GM21723 (cell line): ENCODE data around the gene CDH12.
"Not testable (repeated sequence)": the region's sequence is repeated elsewhere in the genome, so short reads cannot be mapped to it uniquely, and the experiment has no call there.

ENCODE experiments used
- ATAC-seq: cut with Tn5 transposase; IDR thresholded peaks from one replicate; pipeline ENCODE4 v1.9.1; 2021; ENCODE audit warnings: mild to moderate bottlenecking, moderate library complexity; ENCODE audit not compliant: unreplicated experiment

CDH12 gene

DNA sequence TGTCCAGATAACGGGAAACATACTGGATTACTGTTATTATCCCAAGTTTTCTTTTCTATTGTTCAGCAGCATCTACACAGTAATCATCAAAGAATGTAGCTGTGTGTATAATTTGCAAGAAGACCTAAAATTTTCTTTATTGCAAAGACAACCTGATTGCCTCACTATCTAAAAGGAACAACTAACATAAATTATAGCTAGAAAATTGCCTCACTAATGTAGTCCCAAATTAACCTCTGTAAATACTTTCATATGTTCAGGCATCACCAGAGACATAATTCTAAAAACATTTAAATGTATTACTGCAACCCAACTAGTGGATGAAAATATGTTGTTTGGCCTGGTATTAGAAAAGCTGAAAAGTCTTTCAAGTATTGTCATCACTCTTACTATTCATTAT, 275.4 kb downstream of the CDH12 start:
- ATAC-seq, result no peak

DNA sequence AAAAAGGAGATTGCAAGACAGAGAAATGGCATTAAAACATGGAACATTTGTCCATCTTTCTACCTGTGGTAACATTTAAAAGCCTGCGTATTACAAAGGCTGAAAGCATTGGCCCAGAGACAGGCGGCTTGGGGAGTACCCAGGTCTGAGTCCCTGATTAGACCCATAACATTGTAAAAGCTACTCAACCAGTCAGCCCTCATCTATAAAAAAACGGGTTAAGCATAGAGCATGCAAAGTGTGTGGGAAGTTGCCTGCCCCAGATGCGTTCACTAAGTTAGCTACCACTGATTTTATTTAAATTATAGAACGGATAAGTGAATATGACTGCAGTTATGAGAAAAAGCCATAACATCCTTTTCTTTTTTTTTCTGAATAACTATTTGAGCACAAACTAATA, 276.1 kb downstream of the CDH12 start:
- no peak for ATAC-seq

DNA sequence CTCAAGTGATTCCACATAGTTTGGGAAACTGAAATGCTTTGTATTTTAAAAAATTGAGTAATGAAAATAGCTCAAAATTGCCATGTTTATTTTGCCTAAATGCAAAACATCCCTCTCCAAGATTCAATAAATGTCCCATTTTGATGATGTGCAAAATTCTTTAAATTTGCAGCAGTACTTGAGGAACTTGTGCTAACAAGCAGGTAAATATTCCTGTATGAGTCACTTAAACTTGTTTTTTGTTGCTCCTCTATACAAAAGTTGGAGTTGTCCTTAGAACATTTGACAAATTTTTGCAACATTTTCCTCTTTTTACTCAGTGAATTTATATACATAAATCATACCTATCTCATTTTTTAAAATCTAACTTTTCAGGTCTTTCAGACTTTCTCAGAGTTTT, 280.2 kb downstream of the CDH12 start:
- no peak for ATAC-seq

DNA sequence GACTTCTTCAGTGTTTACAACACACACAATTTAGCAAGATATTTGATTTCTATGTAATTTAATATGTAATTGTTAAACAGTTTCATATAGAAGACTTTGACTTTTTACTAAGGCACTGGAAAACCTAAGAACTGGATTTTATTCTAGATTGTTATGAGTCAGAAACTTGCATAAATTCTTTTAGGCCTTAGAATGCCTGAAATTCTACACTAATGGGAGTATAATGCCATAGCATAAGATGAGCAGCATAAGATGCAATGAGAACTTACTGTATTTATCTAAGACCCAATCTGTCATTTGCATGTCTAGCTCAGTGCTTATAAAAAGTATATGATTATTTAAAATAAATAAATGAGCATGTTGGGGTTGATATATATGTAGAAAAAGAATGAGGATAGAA, 285.2 kb downstream of the CDH12 start:
- no peak for ATAC-seq

DNA sequence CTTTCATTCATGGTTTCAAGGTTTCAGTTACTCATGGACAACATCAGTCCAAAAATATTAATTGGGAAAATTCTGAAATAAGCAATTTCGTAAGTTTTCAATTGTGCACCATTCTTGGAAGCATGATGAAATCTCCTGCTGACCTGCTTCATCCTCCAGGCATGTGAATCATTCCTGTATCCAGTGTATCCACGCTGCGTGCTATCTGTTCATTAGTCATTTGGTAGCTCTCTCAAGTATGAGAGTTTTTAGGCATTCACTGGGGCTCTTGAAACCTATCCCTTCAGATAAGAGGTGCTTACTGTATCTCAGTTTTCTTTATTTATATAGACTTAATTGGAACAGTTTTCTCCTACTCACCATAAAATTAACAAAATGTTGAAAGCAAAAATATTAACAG, 293.0 kb downstream of the CDH12 start:
- ATAC-seq, result no peak

DNA sequence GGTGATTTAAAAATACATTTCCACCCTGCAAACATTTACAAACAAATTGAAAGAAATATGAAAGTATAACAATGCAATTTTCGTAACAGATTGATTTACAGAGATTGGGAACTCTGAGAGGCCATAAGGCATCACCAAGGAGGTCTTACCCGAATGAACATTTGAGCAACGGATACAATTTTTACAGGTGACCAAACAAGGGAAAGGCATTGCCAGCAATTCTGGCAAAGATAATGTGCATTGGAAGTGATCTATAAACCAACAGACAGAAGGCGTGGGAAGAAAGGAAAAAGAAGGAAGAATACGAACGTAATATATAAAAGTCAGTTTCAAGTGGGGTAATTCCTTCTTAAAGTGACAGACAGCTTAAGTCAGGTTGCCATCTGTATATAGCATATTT, 295.9 kb downstream of the CDH12 start:
- ATAC-seq, result no peak

DNA sequence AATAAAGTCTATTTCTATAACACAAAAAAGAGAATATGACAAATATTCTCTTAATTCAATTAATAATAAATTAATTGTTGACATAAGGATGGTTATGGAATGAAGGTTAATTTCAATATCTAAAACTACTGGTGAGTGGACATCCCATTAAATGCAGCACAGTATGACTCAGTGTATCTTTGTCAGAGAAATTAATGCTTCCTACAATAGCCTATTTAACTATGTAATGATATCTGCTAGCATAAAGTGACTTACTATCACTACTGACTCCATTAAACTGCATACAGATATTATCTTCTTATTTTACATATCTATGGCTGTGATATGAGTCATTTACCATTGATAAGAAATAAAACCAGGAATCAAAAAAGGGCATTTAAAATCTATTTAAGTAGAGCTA, 298.7 kb downstream of the CDH12 start:
- ATAC-seq, result no peak

DNA sequence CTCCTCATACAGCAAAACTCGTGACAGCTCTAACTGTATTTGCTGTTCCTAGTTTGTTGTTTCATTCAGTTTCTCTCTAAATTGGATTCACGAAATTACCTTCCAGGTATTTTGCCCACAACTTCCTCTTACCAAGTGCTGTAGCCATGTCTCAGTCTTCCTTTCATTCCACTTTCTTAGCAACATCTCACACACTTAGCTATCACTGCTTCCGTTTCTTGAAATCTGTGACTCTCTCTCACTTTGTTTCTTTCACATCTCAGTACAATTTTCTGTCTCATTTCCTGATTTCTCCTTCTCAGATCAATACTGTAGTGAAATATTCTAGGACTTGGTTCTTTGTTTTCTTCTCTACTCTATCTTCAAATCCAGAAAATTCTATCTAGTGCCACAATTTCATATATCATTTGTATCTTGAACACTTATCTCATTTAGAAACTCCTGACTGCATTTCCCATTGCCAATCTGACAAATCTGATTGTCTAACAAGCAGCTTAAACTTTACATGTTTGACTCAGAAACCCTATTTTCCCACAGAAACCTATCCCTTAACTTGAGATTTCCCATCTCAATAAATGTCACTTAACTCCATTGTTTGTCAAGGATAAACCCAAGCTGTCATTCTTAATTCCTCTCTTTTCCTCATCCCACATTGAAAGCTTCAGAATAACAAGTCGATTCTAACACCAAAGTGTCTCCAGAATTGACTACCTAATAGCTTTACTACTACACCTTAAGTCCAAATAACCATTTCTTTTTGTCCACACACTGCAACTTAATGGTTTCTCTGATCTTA, 303.1 kb downstream of the CDH12 start:
- no peak for ATAC-seq

DNA sequence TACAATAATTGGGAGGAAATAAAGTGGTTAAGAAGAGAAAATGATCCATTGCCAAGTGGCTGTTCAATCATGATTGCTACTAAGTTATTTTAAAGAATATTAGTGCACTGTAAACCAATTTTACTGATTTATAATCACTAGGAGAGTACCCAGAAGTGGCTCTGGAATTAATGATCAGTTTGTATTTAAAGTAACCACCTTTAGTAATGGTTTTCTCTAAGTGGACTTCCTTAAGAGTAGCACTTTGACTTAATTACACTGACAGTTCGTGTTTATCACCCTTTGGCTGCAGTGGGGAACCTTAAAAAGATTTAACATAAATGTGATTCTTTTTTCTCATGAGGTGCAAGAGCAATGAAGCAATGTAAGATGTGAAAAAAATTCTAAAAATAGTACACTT, 310.8 kb downstream of the CDH12 start:
- no peak for ATAC-seq

DNA sequence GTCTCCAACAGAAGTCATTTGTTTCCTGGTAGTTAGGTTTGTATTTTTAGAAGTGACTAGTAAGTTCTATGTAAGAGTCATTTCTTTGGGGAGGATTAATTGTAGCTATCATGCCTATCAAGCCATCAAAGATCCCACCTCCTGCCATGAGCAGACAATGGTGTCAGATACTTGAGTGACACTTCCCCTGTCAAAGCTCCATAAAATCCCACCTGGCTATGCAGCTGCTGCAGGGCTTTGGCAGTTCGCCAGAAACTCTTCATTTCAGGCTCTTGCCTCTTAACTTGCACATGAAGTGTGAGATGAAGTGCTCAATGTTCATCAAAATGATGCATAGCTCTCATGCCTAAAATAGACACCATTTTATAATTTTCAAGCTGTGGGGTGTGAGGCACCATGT, 312.1 kb downstream of the CDH12 start:
- no peak for ATAC-seq

DNA sequence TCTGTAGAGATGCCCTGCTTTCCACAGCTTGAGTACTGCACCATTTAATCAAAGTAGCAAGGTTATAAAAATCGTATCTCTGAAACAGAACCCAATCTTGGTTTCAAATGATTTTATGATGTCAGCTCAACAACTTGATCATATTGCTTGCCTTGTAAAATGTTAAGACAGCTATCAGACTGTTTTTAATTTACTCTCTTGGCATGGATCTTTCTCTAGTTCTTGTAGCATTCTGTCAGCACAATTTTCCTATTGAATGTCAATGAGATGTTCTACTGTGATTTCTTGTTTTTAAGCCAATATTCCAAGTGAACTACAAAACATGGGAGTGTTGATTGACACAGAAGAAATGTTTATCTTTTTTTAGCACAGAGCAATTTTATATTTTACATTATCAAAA, 313.4 kb downstream of the CDH12 start:
- no peak for ATAC-seq

DNA sequence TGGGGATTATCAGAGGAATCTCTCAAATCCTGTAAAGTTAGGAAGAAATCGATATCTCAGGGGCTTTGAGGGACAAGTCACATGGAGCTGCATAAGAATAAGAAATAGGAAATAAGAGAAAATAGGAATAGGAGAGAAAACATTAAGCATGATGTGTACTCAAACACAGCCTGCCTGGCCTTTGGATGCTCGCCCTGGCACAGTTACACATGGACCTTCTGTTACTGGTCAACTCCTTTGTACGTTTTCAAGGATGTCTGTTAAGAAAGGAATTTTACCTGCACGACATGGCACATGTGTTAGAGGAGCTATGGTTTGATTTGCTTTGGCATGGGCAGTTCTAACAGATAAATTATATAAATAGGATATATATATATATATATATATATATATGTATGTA, 321.2 kb downstream of the CDH12 start:
- no peak for ATAC-seq

DNA sequence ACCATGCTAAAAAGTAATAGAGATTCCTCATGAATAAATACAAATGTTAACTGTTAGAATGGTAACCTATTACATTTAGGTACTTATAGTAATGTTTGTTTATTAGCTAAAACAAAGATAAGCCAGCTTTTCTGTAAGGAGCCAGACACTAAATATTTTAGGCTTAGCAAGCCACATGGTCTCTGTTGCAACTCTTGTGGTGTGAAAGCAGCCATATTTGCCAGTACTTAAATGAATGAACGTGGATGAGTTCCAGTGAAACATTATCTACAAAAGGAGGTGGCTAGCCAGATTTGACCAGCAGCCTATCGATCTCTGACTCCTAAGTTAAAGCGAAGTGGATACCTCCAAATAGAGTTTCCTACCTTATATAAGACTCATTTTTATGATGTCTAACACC, 331.6 kb downstream of the CDH12 start:
- ATAC-seq, result no peak

DNA sequence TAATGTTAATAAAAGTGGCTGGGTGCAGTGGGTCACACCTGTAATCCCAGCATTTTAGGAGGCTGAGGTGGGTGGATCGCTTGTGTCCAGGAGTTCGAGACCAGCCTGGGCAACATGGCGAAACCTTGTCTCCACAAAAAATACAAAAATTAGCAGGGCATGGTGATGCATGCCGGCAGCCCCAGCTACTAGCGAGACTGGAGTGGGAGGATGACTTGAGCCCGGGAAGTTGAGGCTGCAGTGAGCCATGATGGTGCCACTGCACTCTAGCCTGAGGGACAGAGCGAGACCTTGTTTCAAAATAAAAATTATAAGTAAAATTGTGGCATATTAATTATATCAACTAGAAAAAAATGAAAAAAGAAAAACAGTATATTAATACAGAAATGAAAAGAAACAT, 336.6 kb downstream of the CDH12 start:
- not testable (repeated sequence) for ATAC-seq

DNA sequence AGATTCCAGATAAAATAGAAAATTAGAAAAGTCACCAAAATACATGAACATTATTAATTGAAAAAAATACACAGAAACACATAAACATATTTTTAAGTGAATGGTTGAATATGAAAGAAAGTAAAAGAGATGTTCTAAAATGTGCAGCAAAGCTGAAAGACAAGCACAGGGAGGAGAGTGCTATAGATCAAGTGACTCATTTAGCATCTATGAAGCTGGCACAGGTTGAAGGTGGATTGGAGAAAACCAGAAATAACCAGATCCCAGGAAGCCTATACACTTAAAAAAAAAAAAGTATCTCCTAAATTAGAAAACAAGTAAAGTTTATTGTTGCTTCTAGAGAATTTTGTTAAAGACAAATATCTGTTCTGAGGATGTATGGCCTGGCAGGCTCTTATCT, 338.9 kb downstream of the CDH12 start:
- no peak for ATAC-seq

DNA sequence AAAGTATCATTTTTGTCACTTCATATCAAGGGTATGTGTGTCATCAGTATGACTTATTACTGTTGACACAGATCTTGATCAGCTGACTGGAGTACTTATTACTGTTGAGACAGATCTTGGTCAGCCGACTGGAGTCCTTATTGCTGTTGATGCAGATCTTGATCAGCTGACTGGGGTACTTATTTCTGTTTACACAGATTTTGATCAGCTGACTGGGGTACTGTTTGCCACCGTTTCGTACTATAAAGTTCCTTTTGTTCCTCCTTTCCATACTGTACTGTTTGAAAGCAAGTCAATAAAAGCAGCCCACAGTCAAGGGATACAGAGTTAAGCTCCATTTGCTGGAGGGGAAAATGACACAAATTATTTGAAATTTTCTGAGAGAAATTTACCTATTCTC, 347.3 kb downstream of the CDH12 start:
- ATAC-seq, result no peak

DNA sequence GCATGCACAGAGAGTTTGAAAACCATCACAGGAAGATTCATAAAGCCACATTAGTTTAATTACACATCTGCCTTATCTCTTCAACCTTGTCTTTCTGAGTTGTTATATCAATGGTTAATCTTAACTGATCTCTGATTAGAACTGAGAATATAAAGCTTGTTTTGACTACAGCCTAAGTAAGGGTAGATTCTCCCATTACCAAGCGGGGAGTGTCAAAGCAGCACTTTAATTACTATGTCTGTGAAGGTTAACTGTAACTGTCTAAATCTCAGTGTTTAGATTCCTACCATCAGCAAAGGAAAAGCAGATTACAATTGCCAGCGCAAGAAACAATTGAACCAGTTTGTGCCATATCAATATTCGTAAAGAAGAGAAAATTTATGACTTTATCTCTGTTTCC, 348.7 kb downstream of the CDH12 start:
- ATAC-seq, result no peak

DNA sequence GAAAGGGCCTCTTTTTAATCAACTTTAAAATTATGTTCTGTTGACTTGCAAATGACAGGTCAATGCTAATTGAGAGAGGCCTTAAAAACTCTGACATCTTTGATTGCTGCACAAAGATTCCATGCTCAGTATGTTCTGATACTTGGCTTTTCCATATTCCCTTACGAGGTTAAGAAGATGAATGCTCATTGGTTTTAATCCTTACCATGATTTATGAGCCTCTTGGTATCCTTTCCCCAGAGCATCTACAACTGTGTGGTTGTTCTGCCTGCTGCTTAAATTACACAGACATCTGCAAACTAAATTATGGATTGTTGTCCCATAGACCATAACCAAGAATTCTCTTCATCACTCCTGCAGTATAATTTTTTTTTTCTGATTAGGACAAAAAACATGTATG, 352.6 kb downstream of the CDH12 start:
- ATAC-seq, result no peak

DNA sequence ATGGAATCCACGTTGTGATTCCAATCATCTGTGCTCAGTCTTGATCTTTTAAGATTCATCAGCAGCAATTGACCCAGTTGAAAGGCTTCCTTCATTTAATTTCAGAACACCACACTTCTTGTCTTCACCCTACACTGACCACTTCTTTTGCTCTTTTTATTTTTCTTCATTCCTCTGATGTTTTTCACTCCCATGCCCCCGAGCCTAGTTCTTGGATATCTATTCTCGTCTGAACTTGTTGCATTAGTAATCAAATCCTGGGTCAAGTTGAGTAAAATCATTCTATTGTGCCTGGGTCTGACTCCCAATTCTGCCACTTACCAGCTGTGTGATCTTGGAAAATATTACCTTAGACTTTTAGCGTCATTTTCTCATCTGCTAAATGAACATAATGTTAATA, 356.5 kb downstream of the CDH12 start:
- no peak for ATAC-seq

DNA sequence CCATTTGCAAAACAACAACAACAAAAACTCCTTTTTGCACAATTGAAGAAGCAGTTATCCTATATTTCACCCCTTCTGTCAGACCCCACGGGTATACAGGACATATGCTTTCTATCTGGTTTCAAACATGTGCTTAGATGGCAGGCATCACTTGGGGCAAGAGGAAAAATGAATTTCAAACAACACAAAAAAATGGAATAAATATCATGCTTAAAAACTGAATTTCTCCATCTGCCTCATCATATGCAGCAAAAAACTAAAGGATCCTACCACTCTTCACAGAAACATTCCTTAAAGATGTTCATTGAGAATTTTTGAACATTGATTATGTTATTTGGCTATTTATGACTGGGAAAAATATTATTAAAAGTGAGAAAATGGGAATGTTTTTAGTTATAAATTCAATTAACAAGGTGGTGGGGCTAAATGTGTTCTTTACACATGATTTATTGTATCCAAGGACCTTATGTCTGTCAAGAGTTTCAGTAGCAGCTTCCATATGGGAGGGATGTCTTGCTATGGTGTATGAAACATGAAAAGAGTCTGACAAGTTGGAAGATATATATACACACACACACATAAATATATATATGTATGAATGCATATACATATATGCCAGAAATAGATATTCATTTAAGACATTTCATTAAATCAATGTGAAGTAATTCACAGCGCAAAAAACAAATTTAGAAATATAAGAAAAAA, 358.0 kb downstream of the CDH12 start:
- ATAC-seq, result no peak

DNA sequence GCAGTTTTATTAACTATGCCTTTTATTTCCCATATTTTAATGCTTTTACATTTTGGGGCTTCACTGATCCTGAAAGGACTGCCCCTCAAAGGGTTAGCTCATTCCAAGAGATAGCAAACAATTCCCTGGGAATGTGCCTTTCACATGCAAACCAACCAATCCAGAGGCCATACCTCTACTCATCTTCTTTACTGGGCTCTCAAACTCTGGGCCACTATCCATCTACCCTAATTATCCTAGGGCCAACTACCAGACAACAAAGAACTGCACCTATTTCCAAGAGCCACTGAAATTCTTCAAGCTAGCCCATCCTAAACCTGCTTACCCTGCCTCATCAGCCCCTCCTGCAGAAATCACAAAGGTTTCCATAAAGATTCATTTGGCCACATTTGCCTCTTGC, 364.7 kb downstream of the CDH12 start:
- no peak for ATAC-seq

DNA sequence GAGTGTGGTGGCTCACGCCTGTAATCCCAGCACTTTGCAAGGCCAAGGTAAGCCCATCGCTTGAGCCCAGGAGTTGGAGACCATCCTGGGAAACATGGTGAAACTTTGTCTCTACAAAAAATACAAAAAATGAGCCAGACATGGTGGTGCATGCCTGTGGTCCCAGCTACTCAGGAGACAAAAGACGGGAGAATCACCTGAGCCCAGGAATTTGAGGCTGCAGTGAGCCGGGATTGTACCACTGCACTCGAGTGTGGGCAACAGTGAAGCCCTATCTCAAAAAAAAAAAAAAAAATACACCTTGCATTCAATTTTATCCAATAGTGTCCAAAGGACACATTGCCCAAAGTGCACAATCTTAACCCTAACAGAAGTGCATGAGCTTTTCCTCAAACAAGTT, 372.8 kb downstream of the CDH12 start:
- no peak for ATAC-seq

DNA sequence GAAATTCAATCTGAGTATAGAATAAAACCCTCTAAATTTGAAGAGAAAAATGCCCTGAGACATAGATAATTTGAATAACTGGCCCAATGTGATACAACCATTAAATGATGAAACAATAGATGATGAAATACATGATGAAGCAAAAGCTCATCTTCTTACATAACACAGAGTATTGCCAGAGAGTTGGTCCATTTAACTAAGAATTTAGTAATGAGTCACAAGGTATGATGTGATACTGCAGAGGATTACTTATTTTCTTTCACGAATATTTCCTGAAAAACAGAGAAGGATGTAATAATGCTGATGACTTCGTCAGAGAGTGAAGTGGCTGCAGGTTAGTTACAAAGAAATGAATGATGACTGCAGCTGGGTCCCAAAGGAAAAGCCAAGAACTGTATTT, 379.3 kb downstream of the CDH12 start:
- no peak for ATAC-seq
